B cell (primary cell): ENCODE data around the gene CDKN1C.

ENCODE experiments used
- EZH2 ChIP-seq: IDR thresholded peaks from 2 replicates; pipeline ENCODE4 v1.6.1; 2012; ENCODE audit warnings: borderline replicate concordance, low read depth, mild to moderate bottlenecking, moderate library complexity, low read length; ENCODE audit not compliant: insufficient read depth, poor library complexity, severe bottlenecking
- TF ChIP-seq, protein P1 (sequence below): fragments of 200-600 bp; IDR thresholded peaks from one replicate; pipeline ENCODE4 v1.8.0; 2022; ENCODE audit warnings: antibody characterized with exemption, mild to moderate bottlenecking

DNA sequence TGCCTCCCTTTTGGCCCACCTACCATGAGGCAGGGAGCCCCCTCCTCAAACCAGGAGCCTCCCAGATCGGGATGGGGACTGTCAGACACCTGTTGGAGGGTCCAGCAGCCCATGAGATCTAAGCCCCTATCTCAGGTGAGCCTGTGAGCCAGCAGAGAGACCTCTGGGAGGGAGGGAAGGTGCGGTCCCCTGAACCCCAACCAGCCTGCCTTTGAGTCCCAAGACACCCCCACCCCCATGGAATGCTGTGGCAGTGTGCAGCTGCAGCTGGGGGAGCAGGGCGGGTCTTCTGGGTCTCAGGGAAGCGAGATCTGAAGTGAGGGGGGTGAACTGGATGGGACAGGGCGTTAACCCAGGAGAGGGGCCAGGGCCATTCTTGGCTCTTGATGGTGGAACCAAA lies 1.4 kb upstream of the CDKN1C start:
- TF ChIP-seq, protein P1, sequence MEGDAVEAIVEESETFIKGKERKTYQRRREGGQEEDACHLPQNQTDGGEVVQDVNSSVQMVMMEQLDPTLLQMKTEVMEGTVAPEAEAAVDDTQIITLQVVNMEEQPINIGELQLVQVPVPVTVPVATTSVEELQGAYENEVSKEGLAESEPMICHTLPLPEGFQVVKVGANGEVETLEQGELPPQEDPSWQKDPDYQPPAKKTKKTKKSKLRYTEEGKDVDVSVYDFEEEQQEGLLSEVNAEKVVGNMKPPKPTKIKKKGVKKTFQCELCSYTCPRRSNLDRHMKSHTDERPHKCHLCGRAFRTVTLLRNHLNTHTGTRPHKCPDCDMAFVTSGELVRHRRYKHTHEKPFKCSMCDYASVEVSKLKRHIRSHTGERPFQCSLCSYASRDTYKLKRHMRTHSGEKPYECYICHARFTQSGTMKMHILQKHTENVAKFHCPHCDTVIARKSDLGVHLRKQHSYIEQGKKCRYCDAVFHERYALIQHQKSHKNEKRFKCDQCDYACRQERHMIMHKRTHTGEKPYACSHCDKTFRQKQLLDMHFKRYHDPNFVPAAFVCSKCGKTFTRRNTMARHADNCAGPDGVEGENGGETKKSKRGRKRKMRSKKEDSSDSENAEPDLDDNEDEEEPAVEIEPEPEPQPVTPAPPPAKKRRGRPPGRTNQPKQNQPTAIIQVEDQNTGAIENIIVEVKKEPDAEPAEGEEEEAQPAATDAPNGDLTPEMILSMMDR = no peak
- TF ChIP-seq EZH2 = no peak
